Keratinocyte (primary cell): ENCODE results near the gene TBCD.

ENCODE experiments used
- CTCF ChIP-seq, 3 experiments: IDR thresholded peaks in 1 of 3; conservative IDR thresholded peaks in 1 of 3; optimal IDR thresholded peaks in 1 of 3; 2 replicates in 2 of 3; 3 replicates in 1 of 3; pipeline versions ENCODE3 to v1.5.1; 2011; ENCODE audit warnings: low read length in 3 of 3, mild to moderate bottlenecking in 3 of 3, moderate library complexity in 2 of 3, control low read depth in 1 of 3, inconsistent platforms in 1 of 3; ENCODE audit not compliant: insufficient read depth in 2 of 3; ENCODE audit errors: extremely low read depth in 1 of 3
- EZH2 ChIP-seq: IDR thresholded peaks from one replicate; pipeline ENCODE4 v1.6.1; 2012; ENCODE audit warnings: inconsistent platforms, mild to moderate bottlenecking, low read length, moderate library complexity

DNA sequence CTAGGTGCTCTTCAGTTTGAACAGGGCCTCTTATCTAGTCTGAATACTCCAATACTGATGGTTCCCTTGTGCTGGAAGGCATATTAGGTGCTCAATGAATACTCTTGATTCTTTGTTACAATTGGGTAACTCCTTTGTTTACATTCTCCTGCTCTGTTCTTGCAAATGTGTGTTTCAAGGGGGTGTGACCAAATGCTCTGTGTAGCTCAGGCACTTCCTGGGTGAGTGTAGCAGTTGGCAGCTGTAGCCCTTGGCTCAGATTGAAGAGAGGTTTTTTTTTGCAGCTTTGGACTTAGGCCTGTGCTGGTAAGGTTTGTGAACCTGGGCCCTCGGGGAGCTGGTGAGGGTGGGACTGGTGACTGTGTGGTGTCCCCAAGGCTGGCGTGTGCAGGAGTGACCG is 20.2 kb downstream of the TBCD start:
- TF ChIP-seq CTCF (optimal IDR thresholded peaks at IDR 0.05 in 1 of 3, IDR thresholded peaks at IDR 0.05 in 1 of 3, conservative IDR thresholded peaks at IDR 0.05 in 1 of 3; ENCODE audit: extremely low read depth in 1 of 3, insufficient read depth in 2 of 3, low read length in 3 of 3) (no peak), EZH2 (no peak)
